Activated T-cell treated with anti-CD3 and anti-CD28 coated beads, Interleukin-2, amount 50 U/mL, for 1 hour (primary cell): ENCODE data around the gene NBAS.
A peak's percentile ranks its signal among the peaks of the same experiment; 100 is the strongest.

Experiments used
- DNase-seq: peaks from one replicate; pipeline ENCODE4 v3.0.0-alpha.2; 2020

The NBAS gene

DNA sequence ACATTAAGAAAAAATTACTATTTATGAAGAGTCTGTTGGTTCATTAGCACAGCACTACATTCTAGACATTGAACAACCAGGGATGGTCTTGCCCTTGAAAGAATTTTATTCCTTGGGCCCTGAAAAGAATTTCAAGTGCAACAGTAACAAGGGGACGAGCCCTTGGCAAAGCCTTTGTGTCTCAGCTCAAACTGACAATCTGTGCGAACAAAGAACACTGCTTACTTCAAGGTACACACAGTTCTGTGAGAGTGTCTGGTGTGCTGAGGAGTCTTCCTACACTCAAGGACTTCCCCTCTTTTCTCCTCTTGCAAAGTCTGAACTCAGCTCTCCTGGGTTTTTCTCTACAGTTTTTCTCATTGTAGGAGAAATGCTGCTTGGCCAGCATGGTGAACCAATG is 373.4 kb downstream of the NBAS start:
- DNase-seq: no peak

DNA sequence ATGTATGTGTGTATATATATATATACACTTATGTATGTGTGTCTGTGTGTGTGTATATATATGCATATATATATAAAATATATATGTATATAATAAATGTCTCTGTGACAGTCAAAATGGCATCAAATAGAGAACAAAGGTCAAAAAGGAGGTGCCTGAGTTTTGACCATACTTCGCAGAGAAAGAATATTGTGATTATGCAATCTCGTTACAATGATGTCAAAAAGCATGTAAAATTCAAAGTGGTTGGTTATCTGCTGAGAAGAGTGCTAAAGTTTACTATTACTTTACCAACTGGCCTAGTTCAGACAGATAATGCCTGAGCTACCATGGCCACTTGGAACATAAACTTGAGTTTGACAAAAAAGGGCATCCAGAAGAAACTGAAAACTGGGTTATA is 375.0 kb downstream of the NBAS start:
- DNase-seq: no peak

DNA sequence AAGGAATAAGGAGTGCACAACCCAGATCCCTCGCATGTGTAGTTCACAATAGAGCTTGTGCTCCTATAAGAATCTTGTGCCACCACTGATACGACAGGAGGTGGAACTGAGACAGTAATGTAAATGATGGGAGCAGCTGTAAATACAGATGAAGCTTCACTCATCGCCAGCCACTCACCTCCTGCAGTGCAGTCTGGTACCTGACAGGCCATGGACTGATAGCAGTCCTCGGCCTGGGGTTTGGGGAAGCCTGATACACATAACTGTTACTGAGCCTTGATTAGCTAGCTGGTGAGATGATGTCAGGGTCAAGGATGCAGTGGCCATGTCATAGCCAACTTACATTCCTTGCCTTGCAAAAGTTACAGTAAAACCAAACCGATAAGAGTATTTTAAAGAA is 376.6 kb downstream of the NBAS start:
- no peak for DNase-seq

DNA sequence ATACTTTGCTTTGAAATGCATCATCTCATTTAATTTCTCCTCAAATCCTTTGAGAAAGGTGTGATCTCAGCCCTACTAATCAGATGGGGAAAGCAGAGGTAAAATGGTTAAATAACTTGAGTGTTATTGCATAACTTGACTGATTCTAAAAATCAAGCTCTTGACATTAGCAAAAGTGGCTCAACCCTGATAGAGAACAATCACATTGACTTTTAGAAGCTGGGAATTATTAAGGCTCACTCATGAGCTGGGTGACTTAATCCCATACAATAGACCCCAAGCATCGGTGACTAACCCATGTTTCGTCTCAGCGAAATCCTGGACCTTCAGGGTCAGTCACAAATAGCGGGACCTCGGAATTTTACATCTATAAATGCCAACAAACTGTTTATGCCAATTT is 378.9 kb downstream of the NBAS start:
- no peak for DNase-seq

DNA sequence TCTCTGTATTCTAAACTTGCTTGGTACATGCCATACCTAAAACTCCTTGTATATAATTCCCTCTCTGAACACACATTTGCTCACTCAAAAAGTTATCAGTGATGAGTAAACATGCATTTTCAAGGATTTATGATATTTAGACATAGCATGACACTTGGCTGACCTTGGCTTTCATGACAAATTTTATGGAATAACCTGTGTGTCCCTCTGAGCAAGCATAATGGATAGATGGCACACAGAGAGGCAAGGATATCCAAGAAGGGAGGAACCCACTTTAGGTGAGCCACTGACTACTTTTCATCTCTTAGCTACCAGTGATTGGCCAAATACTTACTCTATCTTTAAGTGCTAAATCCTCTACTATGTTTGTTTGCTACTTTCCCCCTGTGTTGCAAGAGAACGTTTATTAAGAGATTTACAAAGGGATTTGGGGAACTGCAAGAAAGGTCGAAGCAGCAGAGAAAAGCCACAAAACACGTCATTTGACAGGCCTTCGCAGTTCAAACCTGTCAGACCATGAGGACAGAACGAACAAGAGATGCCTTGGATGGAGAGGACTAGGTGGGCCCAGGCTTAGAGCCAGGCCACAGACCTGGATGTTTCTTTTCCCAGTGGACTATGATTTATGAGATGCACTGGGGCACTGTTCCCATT is 379.9 kb downstream of the NBAS start:
- no peak for DNase-seq

DNA sequence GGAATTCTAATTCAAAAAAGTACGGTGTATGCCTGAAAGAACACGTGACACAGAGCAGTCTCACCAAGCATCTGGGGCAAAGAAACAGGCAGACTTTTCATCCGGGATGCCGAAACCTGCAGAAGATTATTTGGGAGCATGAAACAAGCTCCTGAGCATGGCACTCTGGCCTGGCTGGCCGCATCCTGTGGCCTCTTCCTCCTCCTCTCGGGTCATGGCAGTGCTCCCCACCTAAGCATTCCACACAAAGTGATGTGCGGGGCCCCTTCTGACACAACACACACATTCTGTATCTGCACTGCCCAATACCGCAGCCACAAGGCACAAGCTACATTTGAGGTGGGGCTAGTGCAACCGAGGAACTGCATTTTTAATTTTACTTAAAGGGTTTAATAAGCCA is 380.8 kb downstream of the NBAS start:
- no peak for DNase-seq

DNA sequence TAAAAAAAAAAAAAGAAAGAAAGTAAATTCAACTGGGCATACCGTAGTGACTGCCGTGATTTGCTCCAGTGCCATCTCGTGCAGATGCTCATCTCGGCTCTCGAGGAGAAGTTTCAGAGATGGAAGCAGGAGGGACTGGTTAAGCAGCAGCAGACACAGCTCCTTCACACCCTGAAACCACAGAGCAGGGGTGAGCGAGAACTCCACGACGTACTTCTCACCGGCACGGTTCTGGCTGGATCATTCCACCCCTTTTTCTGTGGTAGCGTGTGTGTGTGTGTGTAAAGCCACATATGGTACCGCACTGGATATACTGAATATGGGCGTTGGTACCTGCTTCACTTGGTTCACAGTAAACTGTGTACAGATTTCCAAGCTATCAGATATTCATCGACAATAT is 382.2 kb downstream of the NBAS start:
- DNase-seq: no peak

DNA sequence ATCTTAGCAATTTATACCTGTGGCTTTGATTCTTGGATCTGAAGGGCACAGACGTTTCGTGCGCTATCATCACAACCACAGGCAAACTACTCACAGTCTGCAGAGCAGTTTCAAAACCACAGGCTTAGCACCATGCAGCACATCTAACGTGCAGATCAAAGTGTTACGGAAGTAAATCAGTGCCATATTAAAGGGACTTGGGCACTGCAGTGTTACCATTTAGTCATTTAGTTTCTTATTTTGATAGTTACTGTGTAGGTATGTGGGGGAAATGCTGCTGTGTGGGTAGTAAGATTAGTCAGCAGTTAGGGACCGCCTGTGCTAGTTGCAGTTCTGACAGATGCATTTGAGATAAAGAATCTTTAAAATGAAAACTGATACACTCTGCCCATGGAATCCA is 384.0 kb downstream of the NBAS start:
- DNase-seq: peak; percentile 29

DNA sequence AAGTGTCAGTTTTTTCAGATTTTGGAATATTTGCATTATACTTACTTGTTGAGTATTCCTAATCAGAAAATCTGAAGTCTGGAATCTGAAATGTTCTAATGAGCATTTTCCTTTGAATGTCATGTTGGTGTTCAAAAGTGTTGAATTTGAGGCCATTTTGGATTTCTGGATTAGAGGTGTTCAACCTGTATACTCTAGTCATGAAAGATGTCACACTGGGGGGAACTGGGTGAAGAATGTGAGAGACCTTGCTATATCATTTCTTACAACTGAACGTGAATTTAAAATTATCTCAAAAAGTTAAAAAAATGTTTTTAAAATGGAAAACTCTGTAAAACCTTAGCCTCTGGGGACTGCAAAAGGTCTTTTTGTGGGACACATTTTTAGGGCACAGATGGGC is 384.5 kb downstream of the NBAS start:
- no peak for DNase-seq

DNA sequence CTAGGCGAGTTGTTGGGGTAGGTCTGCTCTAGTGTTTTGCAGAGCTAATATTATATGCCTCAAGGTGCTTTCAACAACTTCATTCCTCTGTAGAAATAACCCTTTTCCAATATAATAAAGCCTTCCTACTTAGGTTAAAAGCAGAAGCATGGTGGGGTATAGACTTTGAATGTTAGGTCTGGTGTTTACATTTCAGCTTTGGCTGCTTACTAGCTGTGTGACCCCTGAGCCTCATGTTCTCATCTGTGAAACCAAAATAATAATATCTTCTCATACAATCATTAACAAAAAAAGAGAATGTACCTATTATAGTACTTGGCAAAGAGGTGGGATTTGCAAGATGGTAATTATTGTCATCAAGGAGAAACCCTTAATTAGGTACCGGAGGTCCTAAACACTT is 386.6 kb downstream of the NBAS start:
- no peak for DNase-seq

DNA sequence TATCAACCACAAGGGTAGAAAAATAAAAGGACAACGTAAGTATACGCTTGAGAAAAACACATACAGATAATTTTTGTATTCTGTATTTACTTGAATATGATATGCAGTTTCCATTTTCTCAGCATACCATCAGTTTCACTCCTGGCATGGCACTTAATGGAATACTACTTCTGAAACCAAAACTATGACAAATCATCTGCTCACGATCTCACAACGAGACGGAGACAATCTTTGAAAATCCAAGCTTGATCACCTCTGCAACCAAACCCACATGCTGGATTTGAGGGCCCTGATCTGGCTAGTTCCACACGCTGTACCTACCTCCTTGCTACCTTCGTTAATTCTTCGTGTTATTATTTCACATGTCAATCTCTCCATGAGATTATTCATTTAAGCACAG is 387.6 kb downstream of the NBAS start:
- DNase-seq: no peak

DNA sequence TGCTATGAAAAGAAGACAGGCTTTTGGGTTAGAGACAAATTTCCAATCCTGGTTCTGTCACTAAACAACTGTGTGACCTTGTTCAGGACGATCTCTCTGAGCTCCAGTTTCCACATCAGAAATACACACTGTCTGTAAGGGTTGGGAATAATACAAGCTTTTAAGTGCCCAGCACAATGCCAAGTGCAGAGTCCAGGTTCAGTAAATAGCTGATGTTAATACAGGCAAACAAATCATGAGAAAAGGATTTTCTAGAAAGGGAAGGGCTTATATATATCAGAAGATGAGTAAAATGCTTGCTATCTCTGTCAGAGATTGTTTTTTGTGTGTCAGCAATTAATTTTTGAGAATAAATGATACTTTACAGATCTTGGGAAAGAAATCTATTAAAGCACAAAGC is 388.3 kb downstream of the NBAS start:
- DNase-seq: no peak

DNA sequence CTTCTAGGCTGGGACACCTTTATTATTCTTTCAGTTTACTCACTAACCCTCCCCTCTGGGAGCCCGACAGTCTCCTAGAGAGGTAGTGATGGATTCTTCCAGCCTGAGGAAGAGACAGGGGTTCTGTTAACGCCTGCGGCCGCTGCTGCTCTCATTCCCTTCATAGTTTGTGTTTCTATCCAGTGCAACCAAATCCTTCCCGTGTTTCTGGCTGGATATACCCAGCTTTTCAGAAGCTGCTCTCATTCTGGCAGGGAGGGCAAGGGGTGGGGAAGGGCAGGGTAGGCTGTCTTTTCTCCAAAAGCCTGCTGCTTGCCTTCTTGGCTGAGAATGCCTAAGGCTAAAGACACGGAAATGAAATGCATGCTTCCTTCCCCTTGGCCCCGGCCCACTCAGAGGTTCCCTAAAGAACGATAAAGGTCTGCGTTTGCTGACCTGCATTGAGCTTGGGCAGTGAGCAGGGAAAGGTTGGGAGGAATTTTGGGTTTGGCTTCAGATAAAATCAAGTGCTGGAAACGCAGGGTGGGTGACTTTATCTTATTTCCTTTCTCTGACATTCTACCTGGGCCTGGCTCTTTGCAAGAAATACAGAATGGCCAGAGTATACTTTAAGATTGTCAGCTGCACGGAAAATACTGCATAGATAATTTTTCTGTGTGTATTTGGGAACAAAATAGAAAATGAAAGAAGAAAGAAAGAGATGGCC is 390.9 kb downstream of the NBAS start:
- DNase-seq: no peak

DNA sequence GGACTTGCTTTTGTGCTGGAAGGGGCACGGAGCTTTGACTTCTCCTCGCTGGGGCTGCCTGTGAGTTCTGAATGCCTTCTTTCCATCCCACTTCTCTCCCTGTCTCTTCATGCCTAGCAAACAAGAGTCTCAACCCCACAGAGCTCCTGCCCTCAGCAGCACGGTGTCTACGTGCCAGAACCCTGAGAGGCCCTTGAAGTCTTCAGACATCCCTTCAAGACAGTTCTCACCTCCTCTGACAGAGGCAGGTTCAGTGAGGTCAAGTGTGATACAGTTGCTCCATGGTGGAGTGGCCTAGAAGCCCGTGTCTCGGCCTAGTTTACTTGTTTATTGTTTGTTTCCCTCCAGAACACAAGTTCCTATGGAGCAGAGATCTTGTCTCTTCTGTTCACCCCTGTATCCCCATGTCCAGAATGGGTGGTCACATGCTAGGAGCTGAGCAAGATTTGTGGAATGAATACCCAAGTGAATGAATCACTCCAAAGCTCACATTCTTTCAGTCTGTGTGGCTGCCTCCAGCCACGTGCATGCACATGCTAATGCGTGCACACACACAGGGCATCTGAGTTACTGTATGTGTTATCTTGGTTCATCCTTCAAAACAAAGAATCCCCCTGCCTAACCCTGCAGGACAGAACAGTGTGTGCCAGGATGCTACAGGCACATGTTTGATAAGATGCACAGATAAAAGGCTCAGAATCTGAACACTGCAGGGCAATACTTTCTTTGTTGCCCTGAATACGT is 391.6 kb downstream of the NBAS start:
- DNase-seq: no peak

DNA sequence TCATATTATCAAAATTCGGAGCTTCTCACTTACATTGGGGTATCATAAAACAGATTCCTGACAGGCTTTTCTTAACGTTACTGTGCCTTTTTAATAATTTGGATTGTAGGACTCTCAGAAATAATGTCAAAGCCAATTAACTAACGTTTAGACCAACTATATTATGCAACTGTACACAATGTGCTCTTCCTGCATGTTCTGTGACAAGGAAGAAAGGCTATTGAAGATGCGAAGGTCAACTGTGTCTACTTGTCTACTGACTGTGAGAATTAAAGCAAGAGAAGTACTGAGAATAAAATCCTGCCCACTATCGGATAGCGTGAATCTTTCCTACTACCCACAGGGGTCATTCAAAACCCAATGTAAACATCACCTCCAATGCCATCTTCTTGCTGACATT is 393.0 kb downstream of the NBAS start:
- DNase-seq: no peak

DNA sequence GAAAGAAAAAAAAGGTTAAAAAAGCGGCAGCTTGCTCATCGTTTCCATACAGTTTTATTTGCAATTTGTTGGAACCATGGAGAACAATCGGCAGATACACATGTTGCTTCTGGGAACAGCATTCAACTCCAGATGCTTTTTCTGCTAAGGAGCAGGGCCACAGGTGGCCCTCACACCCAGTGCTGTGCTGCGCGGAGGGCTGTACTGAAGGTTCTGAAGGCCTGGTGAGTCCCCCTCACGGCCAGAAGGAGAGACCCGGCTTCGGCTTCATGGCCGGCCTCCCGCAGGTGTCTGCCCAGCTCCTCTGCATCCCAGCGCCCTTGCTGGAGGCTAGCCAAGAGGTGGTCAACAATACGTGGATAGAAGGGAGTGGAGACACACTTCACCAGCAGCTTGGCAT is 394.3 kb downstream of the NBAS start:
- no peak for DNase-seq

DNA sequence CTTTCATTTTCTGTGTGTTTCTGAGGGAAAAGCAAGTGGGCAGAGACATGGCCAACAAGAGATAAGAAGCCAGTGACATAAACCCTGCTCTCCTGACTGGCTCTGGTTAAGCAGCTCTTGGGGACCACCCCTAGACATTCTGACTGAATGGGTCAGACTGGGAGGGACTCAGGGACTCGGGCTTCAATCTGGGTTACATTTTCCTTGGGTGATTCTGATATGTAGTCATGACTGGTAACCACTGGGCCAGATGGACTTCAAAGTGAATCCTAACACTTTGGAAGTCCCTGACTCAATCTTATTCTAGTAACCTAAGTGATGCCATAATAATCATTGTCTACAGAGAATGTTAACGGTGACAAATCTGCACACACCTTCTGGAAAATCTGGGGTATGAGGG is 397.8 kb downstream of the NBAS start:
- no peak for DNase-seq

DNA sequence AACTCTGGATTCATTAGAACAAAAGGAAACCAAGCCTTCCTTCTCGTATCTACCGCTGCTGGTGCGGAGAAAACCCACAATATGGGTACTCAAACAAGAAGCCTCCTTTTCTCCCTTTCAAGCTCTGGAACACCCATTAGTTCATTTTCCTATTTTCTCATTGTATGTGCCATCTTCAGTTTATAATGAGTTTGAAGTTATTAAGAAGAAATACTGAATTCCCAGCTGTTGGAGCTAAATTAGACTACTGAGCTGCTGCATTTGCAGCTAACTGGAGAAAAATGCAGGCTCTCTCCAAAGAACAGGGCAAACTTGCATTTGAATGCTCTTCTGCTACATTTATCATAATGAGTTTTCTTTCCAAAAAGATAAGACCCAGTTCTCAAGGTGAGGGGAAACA is 398.5 kb downstream of the NBAS start:
- no peak for DNase-seq

DNA sequence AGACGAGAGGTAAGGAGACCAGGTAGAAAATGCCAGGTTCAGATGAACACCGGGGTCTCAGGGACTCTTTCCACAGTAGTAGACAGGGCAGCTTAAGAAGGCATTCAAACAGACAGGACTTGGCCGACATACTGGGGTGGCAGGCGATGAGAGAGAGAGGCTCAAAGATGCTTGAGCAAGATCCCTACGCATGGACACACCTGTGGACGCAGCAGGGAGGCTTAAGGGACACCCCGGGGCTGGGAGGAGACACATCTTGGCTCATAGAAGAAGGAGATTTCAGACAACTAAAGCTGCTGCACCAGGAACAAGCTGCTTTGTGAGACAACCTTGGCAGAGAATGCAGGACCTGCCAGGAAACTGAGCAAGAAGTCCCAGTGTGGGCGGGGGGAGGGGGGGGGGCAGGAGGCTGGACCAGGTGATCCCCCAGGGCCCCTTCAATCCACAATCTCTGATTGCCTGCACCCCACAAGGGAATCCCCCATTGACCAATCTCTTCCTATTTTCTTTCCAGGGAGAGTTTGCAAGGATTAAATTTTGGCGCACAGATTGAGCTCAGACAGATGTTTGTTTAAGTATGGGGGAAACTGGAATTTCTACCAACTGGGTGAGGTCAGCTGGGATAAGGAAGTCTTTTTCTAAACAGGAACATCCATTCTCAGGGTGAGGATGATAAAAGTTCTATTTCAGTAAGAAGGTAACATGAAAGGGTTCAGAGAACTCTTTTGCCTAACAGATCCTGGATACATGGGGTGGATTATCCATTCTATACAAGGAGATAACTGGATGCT is 400.7 kb downstream of the NBAS start:
- no peak for DNase-seq

DNA sequence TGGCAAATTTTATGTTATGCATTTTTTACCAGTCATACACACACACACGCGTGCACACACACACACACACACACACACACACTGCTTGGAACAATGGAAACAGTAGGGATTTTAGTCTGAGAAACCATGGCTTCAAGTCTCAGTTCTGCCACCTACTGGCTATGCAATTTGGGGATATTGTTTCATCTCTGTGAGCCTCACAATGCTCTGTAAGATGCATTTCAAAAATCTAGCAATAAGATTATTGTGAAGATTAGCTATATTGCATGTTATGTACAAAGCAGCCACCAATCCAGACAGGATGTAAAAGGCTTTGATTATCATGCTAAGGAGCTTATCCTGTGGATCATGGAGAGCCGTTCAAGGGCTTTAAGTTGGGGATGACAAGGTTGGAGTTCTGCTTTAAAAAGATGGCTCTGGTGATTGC is 401.4 kb downstream of the NBAS start:
- no peak for DNase-seq

DNA sequence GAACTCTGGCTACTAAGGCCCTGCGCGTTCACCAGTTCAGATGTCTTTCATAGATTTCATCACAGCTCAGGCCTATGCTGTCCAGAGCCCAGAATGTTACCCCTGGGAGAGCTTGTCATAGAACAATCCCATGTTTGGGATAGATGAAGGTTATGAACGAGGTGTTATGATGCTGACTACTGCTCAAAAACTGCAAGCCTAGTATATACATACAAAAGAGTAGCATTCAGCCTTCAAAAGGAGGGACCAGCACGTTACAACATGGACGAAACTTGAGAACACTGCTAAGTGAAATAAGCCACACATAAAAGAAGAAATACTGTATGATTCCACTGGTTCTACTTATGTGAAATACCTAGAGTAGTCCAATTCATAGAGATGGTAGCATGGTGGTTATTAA is 401.9 kb downstream of the NBAS start:
- no peak for DNase-seq

DNA sequence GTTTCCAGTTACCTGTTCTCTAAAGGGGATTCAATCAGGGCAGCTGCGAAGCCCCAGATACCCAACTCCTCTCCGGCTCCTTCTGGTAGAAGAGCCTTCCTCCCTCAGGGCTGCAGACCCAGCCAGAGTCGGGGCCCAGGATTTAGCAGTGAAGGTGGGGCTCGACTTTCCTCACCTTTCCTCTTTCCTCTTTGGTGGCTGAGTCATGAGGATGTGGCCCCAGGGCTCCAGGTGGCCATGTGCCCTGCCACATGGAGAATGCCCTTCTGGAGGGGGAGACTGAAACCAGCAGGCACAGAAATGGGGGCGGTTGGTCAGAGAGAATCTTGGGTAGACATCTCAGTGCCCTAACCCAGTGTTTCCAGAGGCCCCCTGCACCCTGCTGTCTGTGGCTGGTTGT is 402.6 kb downstream of the NBAS start:
- no peak for DNase-seq

DNA sequence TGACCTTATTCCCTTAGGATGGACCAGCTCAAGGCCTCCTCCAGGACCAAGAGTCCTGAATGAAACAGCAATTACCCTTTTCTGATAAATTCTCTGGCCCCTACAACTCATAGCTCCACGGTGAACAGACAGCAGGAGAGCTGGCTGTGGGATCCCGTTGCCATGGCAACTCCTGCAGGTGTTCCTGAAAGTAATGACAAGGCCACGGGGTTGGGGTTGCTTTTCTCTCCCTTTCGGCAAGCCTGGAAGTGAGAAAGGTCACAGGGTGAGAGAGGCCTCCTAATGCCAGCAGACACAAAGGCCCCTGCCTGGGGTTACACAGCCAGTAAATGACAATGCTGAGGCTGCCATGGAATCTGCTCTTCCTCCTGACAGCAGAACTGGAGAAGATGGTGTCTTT is 403.0 kb downstream of the NBAS start:
- DNase-seq: no peak
